ENCODE measurements around the gene SOS2. TPM values are rescaled to one million over a fixed set of nuclear protein-coding genes. Genes with fewer than 3 reads are reported as not detected.
A peak's percentile ranks its signal among the peaks of the same experiment; 100 is the strongest.

The SOS2 gene
- total and polyA plus RNA-seq, 8 donors = 5.8 to 69.0 (median 27.3) TPM

GRCh38 chr14:50233166-50233950 lies 2.0 kb upstream of the SOS2 start:
- no peaks in the 10 kb centered on the region for H3K36me3 ChIP-seq
- H3K27ac ChIP-seq = no peak overlapping the region
- WGBS, 5 donors = 68 to 76% (median 72%) methylated on average over 14 of the region's 14 CpGs
- H3K4me3 ChIP-seq = no peak overlapping the region
- peaks cover 8 to 39% (median 30%) of the 10 kb centered on the region in 4 donors for H3K4me1 ChIP-seq
- TF ChIP-seq POLR2AphosphoS5 (IDR thresholded peaks at IDR 0.05) (no peak), POLR2A (IDR thresholded peaks at IDR 0.05) (no peak), CTCF (IDR thresholded peaks at IDR 0.05) (no peak), EP300 (IDR thresholded peaks at IDR 0.05) (no peak)
- H3K27me3 ChIP-seq = no peaks in the 10 kb centered on the region
- H3K9me3 ChIP-seq = no peaks in the 10 kb centered on the region
- intact Hi-C loops (cut with DNase I; ENCODE audit: low total_unique reads) = no loop called here
- DNase-seq = peak in 1 of 2 donors; percentile 28

GRCh38 chr14:50232276-50232642 lies 881 bp upstream of the SOS2 start:
- WGBS, 5 donors = 42 to 46% (median 45%) methylated on average over 13 of the region's 13 CpGs
- no peaks in the 10 kb centered on the region for H3K27me3 ChIP-seq

GRCh38 chr14:50230701-50231474 lies 490 bp downstream of the SOS2 start:
- H3K9me3 ChIP-seq = no peaks in the 10 kb centered on the region
- H3K4me1 ChIP-seq = peaks cover 17 to 61% (median 42%) of the 10 kb centered on the region in 4 donors
- H3K36me3 ChIP-seq = no peaks in the 10 kb centered on the region
- WGBS, 5 donors = 0 to 1% (median 0%) methylated on average over 23 to 64 of the region's 64 CpGs
- no peaks in the 10 kb centered on the region for H3K27me3 ChIP-seq
- peak overlapping the region; percentile 72 to 79 (median 76) for H3K4me3 ChIP-seq
- H3K27ac ChIP-seq = peak overlapping the region; percentile 95 to 99 (median 98)
- DNase-seq = peak; percentile 41 to 85
- TF ChIP-seq POLR2A (IDR thresholded peaks at IDR 0.05) (no peak), EP300 (IDR thresholded peaks at IDR 0.05) (no peak), POLR2AphosphoS5 (IDR thresholded peaks at IDR 0.05) (no peak), CTCF (IDR thresholded peaks at IDR 0.05) (no peak)
- intact Hi-C loops (cut with DNase I; ENCODE audit: low total_unique reads) = no loop called here

More at GRCh38 chr14:50232276-50232642, 881 bp upstream of the SOS2 start:
- intact Hi-C loops (cut with DNase I; ENCODE audit: low total_unique reads) = no loop called here
- H3K27ac ChIP-seq = peak overlapping the region; percentile 95 to 99 (median 98)
- no peaks in the 10 kb centered on the region for H3K9me3 ChIP-seq
- no peak for DNase-seq
- no peaks in the 10 kb centered on the region for H3K36me3 ChIP-seq
- TF ChIP-seq CTCF (IDR thresholded peaks at IDR 0.05) = no peak
- TF ChIP-seq POLR2AphosphoS5 (IDR thresholded peaks at IDR 0.05) = no peak
- no peak for TF ChIP-seq POLR2A (IDR thresholded peaks at IDR 0.05)
- no peak for TF ChIP-seq EP300 (IDR thresholded peaks at IDR 0.05)
- peaks cover 8 to 50% (median 36%) of the 10 kb centered on the region in 4 donors for H3K4me1 ChIP-seq
- H3K4me3 ChIP-seq = peak overlapping the region; percentile 72 to 79 (median 76)

GRCh38 chr14:50230401-50230700 lies 1.0 kb downstream of the SOS2 start:
- DNase-seq = no peak
- intact Hi-C loops (cut with DNase I; ENCODE audit: low total_unique reads) = no loop called here
- Histone ChIP-seq H3K4me3 (peak overlapping the region; percentile 72 to 79 (median 76)), H3K36me3 (no peaks in the 10 kb centered on the region), H3K27ac (peak overlapping the region in 4 of 5 donors; percentile 95 to 98 (median 98)), H3K9me3 (no peaks in the 10 kb centered on the region), H3K4me1 (peaks cover 21 to 66% (median 48%) of the 10 kb centered on the region in 4 donors), H3K27me3 (no peaks in the 10 kb centered on the region)
- TF ChIP-seq EP300 (IDR thresholded peaks at IDR 0.05) = no peak
- no peak for TF ChIP-seq POLR2AphosphoS5 (IDR thresholded peaks at IDR 0.05)
- TF ChIP-seq CTCF (IDR thresholded peaks at IDR 0.05) = no peak
- TF ChIP-seq POLR2A (IDR thresholded peaks at IDR 0.05) = no peak
- 2 to 5% (median 2%) methylated on average over 6 of the region's 6 CpGs for WGBS, 5 donors
